ACC112 (cell line): Measurements from ENCODE around the gene CUL2.
"Not testable (repeated sequence)": the region's sequence is repeated elsewhere in the genome, so short reads cannot be mapped to it uniquely, and the experiment has no call there.

Source experiments
- H2AFZ ChIP-seq: fragments of 200-600 bp; sonication (generic); one replicate; pipeline ENCODE4 v1.6.0; 2017; ENCODE audit warnings: antibody characterized with exemption, low read length; ENCODE audit not compliant: unreplicated experiment
- H3K27ac ChIP-seq: fragments of 200-600 bp; sonication (generic); 2 replicates; pipeline ENCODE4 v1.5.1; 2014; ENCODE audit warnings: low read depth, mild to moderate bottlenecking, antibody characterized with exemption, low read length, moderate library complexity
- H3K27me3 ChIP-seq: fragments of 200-600 bp; sonication (generic); 2 replicates; pipeline ENCODE4 v1.6.1; 2014; ENCODE audit warnings: mild to moderate bottlenecking, antibody characterized with exemption, low read length, moderate library complexity, mixed read lengths; ENCODE audit not compliant: insufficient read depth
- H3K36me3 ChIP-seq: fragments of 200-600 bp; sonication (generic); 2 replicates; pipeline ENCODE4 v1.6.1; 2016; ENCODE audit warnings: mild to moderate bottlenecking, antibody characterized with exemption, low read length, moderate library complexity, mixed read lengths; ENCODE audit not compliant: insufficient read depth
- H3K4me1 ChIP-seq: fragments of 200-600 bp; sonication (generic); one replicate; pipeline ENCODE4 v1.6.1; 2016; ENCODE audit warnings: low read length, mixed read lengths; ENCODE audit not compliant: insufficient read depth, unreplicated experiment, control insufficient read depth
- H3K4me3 ChIP-seq: fragments of 200-600 bp; sonication (generic); 2 replicates; pipeline ENCODE4 v1.5.1; 2014; ENCODE audit warnings: mild to moderate bottlenecking, low read depth, low read length
- H3K79me2 ChIP-seq: fragments of 200-600 bp; sonication (generic); one replicate; pipeline ENCODE4 v1.6.0; 2016; ENCODE audit warnings: low read length; ENCODE audit not compliant: control insufficient read depth, unreplicated experiment, insufficient read depth

The CUL2 gene

DNA sequence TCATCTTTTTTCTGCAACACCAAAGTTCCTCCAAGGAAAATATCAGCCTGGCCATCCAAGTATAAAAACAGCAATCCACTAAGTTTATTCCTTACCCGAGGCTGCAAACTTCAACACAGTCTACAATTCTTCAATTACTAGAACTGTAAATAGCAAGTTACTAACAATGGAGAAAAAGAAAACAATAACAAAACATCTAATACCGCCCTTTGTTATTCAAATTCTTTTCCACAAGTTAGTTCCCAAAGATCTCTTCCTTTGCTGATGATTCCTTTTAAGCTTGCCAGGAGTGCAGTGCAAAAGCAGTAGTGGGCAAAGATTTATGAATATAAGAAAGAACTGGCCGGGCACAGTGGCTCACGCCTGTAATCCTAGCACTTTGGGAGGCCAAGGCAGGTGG is 86.2 kb downstream of the CUL2 start:
- no peak overlapping the region for H2AFZ ChIP-seq
- no peaks in the 10 kb centered on the region for H3K79me2 ChIP-seq
- H3K27ac ChIP-seq, result no peak overlapping the region
- no peak overlapping the region for H3K4me3 ChIP-seq
- no peaks in the 10 kb centered on the region for H3K27me3 ChIP-seq
- H3K4me1 ChIP-seq, result peaks cover 43% of the 10 kb centered on the region
- H3K36me3 ChIP-seq, result no peaks in the 10 kb centered on the region; the same call in 1 of the 2 replicates

DNA sequence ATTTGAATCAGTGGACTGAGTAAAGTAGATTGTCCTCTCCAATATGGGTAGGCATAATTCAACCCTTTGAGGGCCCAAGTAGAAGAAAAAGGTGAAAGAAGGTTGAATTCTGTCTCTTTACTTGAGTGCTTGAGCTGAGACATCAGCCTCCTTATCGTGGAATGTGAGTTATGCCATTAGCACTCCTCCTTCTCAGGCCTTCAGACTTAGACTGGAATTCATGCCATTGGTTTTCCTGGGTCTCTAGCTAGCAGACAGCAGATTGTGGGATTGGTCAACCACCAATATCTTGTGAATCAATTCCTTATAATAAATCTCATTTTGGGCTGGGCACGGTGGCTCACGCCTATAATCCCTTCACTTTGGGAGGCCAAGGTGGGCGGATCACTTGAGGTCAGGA is 89.2 kb downstream of the CUL2 start:
- H3K4me3 ChIP-seq, result no peak overlapping the region
- peaks cover 23% of the 10 kb centered on the region for H3K4me1 ChIP-seq
- H3K36me3 ChIP-seq, result no peaks in the 10 kb centered on the region
- no peak overlapping the region for H3K27ac ChIP-seq
- no peaks in the 10 kb centered on the region for H3K79me2 ChIP-seq
- H2AFZ ChIP-seq, result no peak overlapping the region
- H3K27me3 ChIP-seq, result no peaks in the 10 kb centered on the region

GRCh38 chr10:34999532-34999931 is 90.6 kb downstream of the CUL2 start:
- Histone ChIP-seq H3K27ac (no peak overlapping the region), H3K79me2 (no peaks in the 10 kb centered on the region)

GRCh38 chr10:34998940-34999339 is 91.2 kb downstream of the CUL2 start:
- H3K79me2 ChIP-seq, result no peaks in the 10 kb centered on the region
- H2AFZ ChIP-seq, result no peak overlapping the region
- H3K4me1 ChIP-seq, result peaks cover 16% of the 10 kb centered on the region
- no peak overlapping the region for H3K27ac ChIP-seq
- no peaks in the 10 kb centered on the region for H3K27me3 ChIP-seq
- no peaks in the 10 kb centered on the region for H3K36me3 ChIP-seq
- no peak overlapping the region for H3K4me3 ChIP-seq

More at GRCh38 chr10:34999532-34999931, 90.6 kb downstream of the CUL2 start:
- Histone ChIP-seq H3K4me3 (no peak overlapping the region), H3K36me3 (no peaks in the 10 kb centered on the region), H3K4me1 (peaks cover 17% of the 10 kb centered on the region), H3K27me3 (no peaks in the 10 kb centered on the region), H2AFZ (no peak overlapping the region)

- H3K27ac ChIP-seq, result no peak overlapping the region
- no peaks in the 10 kb centered on the region for H3K36me3 ChIP-seq
- no peaks in the 10 kb centered on the region for H3K79me2 ChIP-seq
- H3K27me3 ChIP-seq, result no peaks in the 10 kb centered on the region
- H3K4me1 ChIP-seq, result peaks cover 18% of the 10 kb centered on the region
- no peak overlapping the region for H3K4me3 ChIP-seq
- H2AFZ ChIP-seq, result no peak overlapping the region
Measured at GRCh38 chr10:34996843-34997242, 93.3 kb downstream of the CUL2 start.

GRCh38 chr10:34995925-34996324 is 94.2 kb downstream of the CUL2 start:
- no peak overlapping the region for H2AFZ ChIP-seq
- no peak overlapping the region for H3K27ac ChIP-seq
- no peaks in the 10 kb centered on the region for H3K79me2 ChIP-seq
- no peaks in the 10 kb centered on the region for H3K36me3 ChIP-seq
- peaks cover 22% of the 10 kb centered on the region for H3K4me1 ChIP-seq
- no peaks in the 10 kb centered on the region for H3K27me3 ChIP-seq
- no peak overlapping the region for H3K4me3 ChIP-seq

- Histone ChIP-seq H3K27me3 (no peaks in the 10 kb centered on the region), H3K36me3 (no peaks in the 10 kb centered on the region), H2AFZ (no peak overlapping the region), H3K4me3 (no peak overlapping the region), H3K79me2 (no peaks in the 10 kb centered on the region), H3K4me1 (peaks cover 19% of the 10 kb centered on the region), H3K27ac (no peak overlapping the region)
Measured at GRCh38 chr10:34994565-34995142, 95.5 kb downstream of the CUL2 start.

- Histone ChIP-seq H3K27me3 (no peaks in the 10 kb centered on the region), H3K27ac (no peak overlapping the region), H3K79me2 (no peaks in the 10 kb centered on the region), H2AFZ (no peak overlapping the region), H3K4me1 (peaks cover 18% of the 10 kb centered on the region), H3K4me3 (no peak overlapping the region), H3K36me3 (no peaks in the 10 kb centered on the region)
Measured at GRCh38 chr10:34993782-34994181, 96.4 kb downstream of the CUL2 start.

DNA sequence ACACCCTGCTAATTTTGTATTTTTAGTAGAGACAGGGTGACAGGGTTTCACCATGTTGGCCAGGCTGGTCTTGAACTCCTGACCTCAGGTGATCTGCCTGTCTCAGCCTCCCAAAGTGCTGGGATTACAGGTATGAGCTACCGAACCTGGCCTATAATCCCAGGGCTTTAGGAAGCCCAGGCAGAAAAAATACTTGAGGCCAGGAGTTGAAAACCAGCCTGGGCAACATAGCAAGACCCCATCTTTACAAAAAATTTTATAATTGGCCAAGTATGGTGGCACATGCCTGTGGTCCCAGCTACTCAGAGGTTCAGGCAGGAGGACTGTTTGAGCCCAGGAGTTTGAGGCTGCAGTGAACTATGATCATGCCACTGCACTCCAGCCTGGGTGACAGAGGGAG is 99.0 kb downstream of the CUL2 start:
- H3K79me2 ChIP-seq, H3K27ac ChIP-seq, H2AFZ ChIP-seq, H3K27me3 ChIP-seq, H3K36me3 ChIP-seq, H3K4me3 ChIP-seq: not testable (repeated sequence)
- H3K4me1 ChIP-seq, result peaks cover 18% of the 10 kb centered on the region

- Histone ChIP-seq H3K36me3 (no peaks in the 10 kb centered on the region), H3K4me1 (peaks cover 9% of the 10 kb centered on the region), H3K79me2 (no peaks in the 10 kb centered on the region), H3K27ac (no peak overlapping the region), H3K27me3 (no peaks in the 10 kb centered on the region), H3K4me3 (no peak overlapping the region), H2AFZ (no peak overlapping the region)
Measured at GRCh38 chr10:34988397-34989067, 101.6 kb downstream of the CUL2 start.

DNA sequence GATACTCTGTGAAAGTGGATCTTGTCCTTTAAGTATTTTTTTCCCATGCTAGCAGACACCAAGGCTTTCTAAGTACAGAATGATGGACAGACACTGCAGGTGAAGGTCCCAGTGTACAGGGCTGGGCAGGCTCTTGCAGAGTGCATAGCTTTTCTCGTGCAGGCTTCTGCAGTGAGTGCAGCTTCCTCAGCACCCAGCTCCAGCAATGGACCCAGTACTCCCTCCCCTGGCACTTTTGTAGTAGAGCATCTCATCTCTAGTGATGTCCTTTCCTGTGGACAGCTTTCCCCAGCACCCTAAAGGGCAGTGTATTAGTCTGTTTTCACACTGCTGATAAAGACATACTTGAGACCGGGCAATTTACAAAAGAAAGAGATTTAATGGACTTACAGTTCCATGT is 104.3 kb downstream of the CUL2 start:
- H3K4me3 ChIP-seq, result no peak overlapping the region
- H3K79me2 ChIP-seq, result no peaks in the 10 kb centered on the region
- H3K27ac ChIP-seq, result no peak overlapping the region
- H3K36me3 ChIP-seq, result no peaks in the 10 kb centered on the region
- no peaks in the 10 kb centered on the region for H3K27me3 ChIP-seq
- no peaks in the 10 kb centered on the region for H3K4me1 ChIP-seq
- H2AFZ ChIP-seq, result no peak overlapping the region
